ENCODE data around the gene METTL5.

GRCh38 chr2:169771021-169771420 lies 53.7 kb downstream of the METTL5 start:
- TF ChIP-seq, protein P1, sequence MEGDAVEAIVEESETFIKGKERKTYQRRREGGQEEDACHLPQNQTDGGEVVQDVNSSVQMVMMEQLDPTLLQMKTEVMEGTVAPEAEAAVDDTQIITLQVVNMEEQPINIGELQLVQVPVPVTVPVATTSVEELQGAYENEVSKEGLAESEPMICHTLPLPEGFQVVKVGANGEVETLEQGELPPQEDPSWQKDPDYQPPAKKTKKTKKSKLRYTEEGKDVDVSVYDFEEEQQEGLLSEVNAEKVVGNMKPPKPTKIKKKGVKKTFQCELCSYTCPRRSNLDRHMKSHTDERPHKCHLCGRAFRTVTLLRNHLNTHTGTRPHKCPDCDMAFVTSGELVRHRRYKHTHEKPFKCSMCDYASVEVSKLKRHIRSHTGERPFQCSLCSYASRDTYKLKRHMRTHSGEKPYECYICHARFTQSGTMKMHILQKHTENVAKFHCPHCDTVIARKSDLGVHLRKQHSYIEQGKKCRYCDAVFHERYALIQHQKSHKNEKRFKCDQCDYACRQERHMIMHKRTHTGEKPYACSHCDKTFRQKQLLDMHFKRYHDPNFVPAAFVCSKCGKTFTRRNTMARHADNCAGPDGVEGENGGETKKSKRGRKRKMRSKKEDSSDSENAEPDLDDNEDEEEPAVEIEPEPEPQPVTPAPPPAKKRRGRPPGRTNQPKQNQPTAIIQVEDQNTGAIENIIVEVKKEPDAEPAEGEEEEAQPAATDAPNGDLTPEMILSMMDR (IDR thresholded peaks at IDR 0.05) = no peak
- no peak for TF ChIP-seq POLR2A (IDR thresholded peaks at IDR 0.05)

Measured in esophagus squamous epithelium (tissue), 4 donors.